ENCODE results near the gene DAPK1. TPM values are rescaled to one million over a fixed set of nuclear protein-coding genes. Genes with fewer than 3 reads are reported as not detected.

The DAPK1 gene
- total and polyA plus RNA-seq, 3 donors from 2014 or later = 35.1 to 74.6 (median 71.0) TPM

- no peaks in the 10 kb centered on the region for H3K27me3 ChIP-seq
- 90 to 92% methylated on average over 9 of the region's 9 CpGs for WGBS, 2 donors
- no peak overlapping the region for H3K27ac ChIP-seq
- no peak for DNase-seq
- no peaks in the 10 kb centered on the region for H3K4me1 ChIP-seq
- H3K36me3 ChIP-seq (ENCODE audit: low read depth, missing control alignments) = no peaks in the 10 kb centered on the region
- TF ChIP-seq POLR2A (IDR thresholded peaks at IDR 0.05) (no peak), CTCF (IDR thresholded peaks at IDR 0.05) (no peak)
- H3K4me3 ChIP-seq = no peak overlapping the region
- H3K9me3 ChIP-seq = no peaks in the 10 kb centered on the region
- intact Hi-C loops (cut with DNase I; ENCODE audit: low total_unique reads) = no loop called here
These were observed 203.8 kb downstream of the DAPK1 start for GRCh38 chr9:87701491-87701890.

GRCh38 chr9:87701931-87702421 is 204.3 kb downstream of the DAPK1 start:
- H3K9me3 ChIP-seq = no peaks in the 10 kb centered on the region
- H3K4me1 ChIP-seq = no peaks in the 10 kb centered on the region
- H3K27ac ChIP-seq = no peak overlapping the region
- no peaks in the 10 kb centered on the region for H3K27me3 ChIP-seq
- WGBS, 2 donors = 86 to 88% methylated on average over 6 of the region's 6 CpGs
- TF ChIP-seq CTCF (IDR thresholded peaks at IDR 0.05) (no peak), POLR2A (IDR thresholded peaks at IDR 0.05) (no peak)
- no peak for DNase-seq
- intact Hi-C loops (cut with DNase I; ENCODE audit: low total_unique reads) = no loop called here
- H3K36me3 ChIP-seq (ENCODE audit: low read depth, missing control alignments) = no peaks in the 10 kb centered on the region
- no peak overlapping the region for H3K4me3 ChIP-seq

GRCh38 chr9:87702921-87703320 is 205.3 kb downstream of the DAPK1 start:
- 94 to 95% methylated on average over 4 to 9 of the region's 9 CpGs for WGBS, 2 donors
- no peak overlapping the region for H3K4me3 ChIP-seq
- no peaks in the 10 kb centered on the region for H3K36me3 ChIP-seq (ENCODE audit: low read depth, missing control alignments)
- H3K9me3 ChIP-seq = no peaks in the 10 kb centered on the region
- H3K27me3 ChIP-seq = no peaks in the 10 kb centered on the region
- no peak for DNase-seq
- no peak overlapping the region for H3K27ac ChIP-seq
- TF ChIP-seq CTCF (IDR thresholded peaks at IDR 0.05) (no peak), POLR2A (IDR thresholded peaks at IDR 0.05) (no peak)
- intact Hi-C loops (cut with DNase I; ENCODE audit: low total_unique reads) = no loop called here
- H3K4me1 ChIP-seq = no peaks in the 10 kb centered on the region

- Histone ChIP-seq H3K4me3 (no peak overlapping the region), H3K9me3 (no peaks in the 10 kb centered on the region), H3K36me3 (ENCODE audit: low read depth, missing control alignments) (no peaks in the 10 kb centered on the region), H3K27me3 (no peaks in the 10 kb centered on the region), H3K4me1 (no peaks in the 10 kb centered on the region), H3K27ac (no peak overlapping the region)
- TF ChIP-seq CTCF (IDR thresholded peaks at IDR 0.05) (no peak), POLR2A (IDR thresholded peaks at IDR 0.05) (no peak)
- 72 to 81% methylated on average over 7 of the region's 7 CpGs for WGBS, 2 donors
- no peak for DNase-seq
- intact Hi-C loops (cut with DNase I; ENCODE audit: low total_unique reads) = no loop called here
These were observed 206.1 kb downstream of the DAPK1 start for GRCh38 chr9:87703636-87704276.

- no peaks in the 10 kb centered on the region for H3K27me3 ChIP-seq
- TF ChIP-seq CTCF (IDR thresholded peaks at IDR 0.05) (no peak), POLR2A (IDR thresholded peaks at IDR 0.05) (no peak)
- H3K27ac ChIP-seq = no peak overlapping the region
- no peak for DNase-seq
- H3K4me3 ChIP-seq = no peak overlapping the region
- no peaks in the 10 kb centered on the region for H3K4me1 ChIP-seq
- no peaks in the 10 kb centered on the region for H3K9me3 ChIP-seq
- H3K36me3 ChIP-seq (ENCODE audit: low read depth, missing control alignments) = no peaks in the 10 kb centered on the region
- intact Hi-C loops (cut with DNase I; ENCODE audit: low total_unique reads) = no loop called here
- WGBS, 2 donors = 81 to 88% methylated on average over 6 of the region's 6 CpGs
These were observed 206.7 kb downstream of the DAPK1 start for GRCh38 chr9:87704342-87704741.

All from testis (tissue), 3 donors.